IMR-90 (cell line): ENCODE results near the gene LSM14B. TPM values are rescaled to one million over a fixed set of nuclear protein-coding genes. Genes with fewer than 3 reads are reported as not detected.

Experiments used
- ATAC-seq: fragments of 200-7000 bp; cut with Tn5 transposase; 2 replicates; pipeline ENCODE4 v1.9.1; 2020; ENCODE audit warnings: low read depth, mild to moderate bottlenecking, moderate library complexity
- BruUV-seq: library from RNA; stranded (reverse); fragments of 400-500 nt; replicated peaks from 2 replicates; lab custom pipeline; 2021; lab: Mats Ljungman, UMichigan
- CTCF ChIA-PET: fragments of 300-600 bp; formaldehyde crosslinking; extraction: SDS; loops from one replicate; lab custom pipeline; 2021; ENCODE audit warnings: antibody characterized with exemption; lab: Yijun Ruan, JAX
- POLR2A ChIA-PET: fragments of 300-600 bp; sonication (Branson Sonifier 250); formaldehyde crosslinking; loops from one replicate; lab custom pipeline; 2022; ENCODE audit warnings: antibody characterized with exemption; ENCODE audit not compliant: unreplicated experiment; lab: Charles Lee
- DNase-seq: peaks from one replicate; pipeline ENCODE4 v3.0.0; 2013
- H2AFZ ChIP-seq: replicated peaks from 2 replicates; pipeline ENCODE3; 2013; ENCODE audit warnings: low read length, mild to moderate bottlenecking; ENCODE audit not compliant: poor library complexity
- H2AK5ac ChIP-seq: 2 replicates; pipeline ENCODE4 v1.6.1; 2013; ENCODE audit warnings: low read depth, low read length, inconsistent platforms
- H2AK9ac ChIP-seq: replicated peaks from 2 replicates; pipeline ENCODE3; 2013; ENCODE audit warnings: mild to moderate bottlenecking, low read depth, low read length, moderate library complexity; ENCODE audit not compliant: poor library complexity
- H2BK120ac ChIP-seq: 2 replicates; pipeline ENCODE4 v1.6.1; 2013; ENCODE audit warnings: low read depth, low read length, inconsistent platforms
- H2BK15ac ChIP-seq: 3 replicates; pipeline ENCODE4 v1.6.1; 2013; ENCODE audit warnings: low read depth, low read length, inconsistent platforms
- H2BK20ac ChIP-seq: 2 replicates; pipeline ENCODE4 v1.6.1; 2013; ENCODE audit warnings: low read depth, mild to moderate bottlenecking, inconsistent platforms, low read length, moderate library complexity
- H2BK5ac ChIP-seq: 2 replicates; pipeline ENCODE4 v1.6.1; 2013; ENCODE audit warnings: mild to moderate bottlenecking, low read depth, low read length, inconsistent platforms; ENCODE audit not compliant: poor library complexity, severe bottlenecking
- H3K14ac ChIP-seq: replicated peaks from 2 replicates; pipeline ENCODE4 v1.6.1; 2013; ENCODE audit warnings: low read depth, low read length, inconsistent platforms
- H3K18ac ChIP-seq: 2 replicates; pipeline ENCODE4 v1.6.1; 2013; ENCODE audit warnings: low read depth, low read length, control low read depth
- H3K23ac ChIP-seq: 2 replicates; pipeline ENCODE4 v1.6.1; 2013; ENCODE audit warnings: low read depth, low read length, inconsistent platforms
- H3K27ac ChIP-seq: 2 replicates; pipeline ENCODE4 v1.5.1; 2013; ENCODE audit warnings: mild to moderate bottlenecking, control low read depth, low read length; ENCODE audit not compliant: insufficient read depth
- H3K27me3 ChIP-seq: 2 replicates; pipeline ENCODE4 v1.6.1; 2013; ENCODE audit warnings: low read length; ENCODE audit not compliant: control insufficient read depth, insufficient read depth
- H3K36me3 ChIP-seq: 2 replicates; pipeline ENCODE4 v1.6.1; 2013; ENCODE audit warnings: low read length, mixed read lengths; ENCODE audit not compliant: control insufficient read depth, insufficient read depth
- H3K4ac ChIP-seq: 2 replicates; pipeline ENCODE4 v1.6.1; 2013; ENCODE audit warnings: low read depth, low read length, inconsistent platforms
- H3K4me1 ChIP-seq: 2 replicates; pipeline ENCODE4 v1.6.1; 2013; ENCODE audit warnings: low read length, mixed read lengths; ENCODE audit not compliant: control insufficient read depth, insufficient read depth
- H3K4me2 ChIP-seq: 2 replicates; pipeline ENCODE4 v1.6.1; 2013; ENCODE audit warnings: low read depth, mild to moderate bottlenecking, control low read depth, low read length, moderate library complexity
- H3K4me3 ChIP-seq: 2 replicates; pipeline ENCODE4 v1.5.1; 2013; ENCODE audit warnings: low read depth, mild to moderate bottlenecking, control low read depth, low read length, moderate library complexity; ENCODE audit not compliant: insufficient read depth
- H3K56ac ChIP-seq: 2 replicates; pipeline ENCODE4 v1.6.1; 2013; ENCODE audit warnings: low read length, inconsistent platforms; ENCODE audit not compliant: insufficient read depth; ENCODE audit errors: extremely low read depth
- H3K79me1 ChIP-seq, 2 experiments: 2 replicates each; pipeline ENCODE4 v1.6.1; 2013; ENCODE audit warnings: low read length in 2 of 2, inconsistent platforms in 1 of 2, low read depth in 1 of 2
- H3K9ac ChIP-seq: 2 replicates; pipeline ENCODE4 v1.6.1; 2013; ENCODE audit warnings: low read depth, low read length, control low read depth
- H3K9me1 ChIP-seq: 2 replicates; pipeline ENCODE4 v1.6.1; 2013; ENCODE audit warnings: low read length, inconsistent platforms; ENCODE audit not compliant: insufficient read depth
- H3K9me3 ChIP-seq: 2 replicates; pipeline ENCODE4 v1.6.1; 2013; ENCODE audit warnings: low read length; ENCODE audit not compliant: control insufficient read depth, insufficient read depth
- H4K20me1 ChIP-seq: 2 replicates; pipeline ENCODE4 v1.6.1; 2013; ENCODE audit warnings: low read length, inconsistent platforms; ENCODE audit not compliant: insufficient read depth
- H4K5ac ChIP-seq: 2 replicates; pipeline ENCODE4 v1.6.1; 2013; ENCODE audit warnings: mild to moderate bottlenecking, low read depth, low read length, control low read depth
- H4K8ac ChIP-seq, 2 experiments: 2 replicates each; pipeline ENCODE4 v1.6.1; 2013; ENCODE audit warnings: low read depth in 2 of 2, low read length in 2 of 2, control low read depth in 1 of 2, inconsistent platforms in 1 of 2
- H4K91ac ChIP-seq: 2 replicates; pipeline ENCODE4 v1.6.1; 2013; ENCODE audit warnings: low read depth, low read length, inconsistent platforms; ENCODE audit not compliant: insufficient read depth
- BHLHE40 ChIP-seq: fragments of 150-350 bp; IDR thresholded peaks from 2 replicates; pipeline ENCODE4 v1.6.1; 2016; ENCODE audit warnings: mild to moderate bottlenecking, low read depth, low read length
- CEBPB ChIP-seq: IDR thresholded peaks from 2 replicates; pipeline ENCODE4 v1.6.1; 2012; ENCODE audit warnings: low read depth, low read length, improper control_type of control experiment
- CHD1 ChIP-seq: IDR thresholded peaks from 2 replicates; pipeline ENCODE4 v1.6.1; 2012; ENCODE audit warnings: low read depth, low read length, improper control_type of control experiment
- FOS ChIP-seq: fragments of 150-350 bp; IDR thresholded peaks from 2 replicates; pipeline ENCODE4 v1.6.1; 2016; ENCODE audit warnings: low read depth, low read length
- MAZ ChIP-seq: IDR thresholded peaks from 2 replicates; pipeline ENCODE4 v1.6.1; 2012; ENCODE audit warnings: low read depth, mild to moderate bottlenecking, low read length, improper control_type of control experiment, moderate library complexity, borderline replicate concordance
- MXI1 ChIP-seq: IDR thresholded peaks from 2 replicates; pipeline ENCODE4 v1.6.1; 2012; ENCODE audit warnings: low read depth, mild to moderate bottlenecking, low read length, moderate library complexity, borderline replicate concordance
- NFE2L2 ChIP-seq: fragments of 150-350 bp; IDR thresholded peaks from 2 replicates; pipeline ENCODE4 v1.6.1; 2016; ENCODE audit warnings: low read depth, mild to moderate bottlenecking, low read length
- POLR2A ChIP-seq: IDR thresholded peaks from 2 replicates; pipeline ENCODE4 v1.6.1; 2012; ENCODE audit warnings: mild to moderate bottlenecking, low read depth, low read length
- RAD21 ChIP-seq: IDR thresholded peaks from 2 replicates; pipeline ENCODE4 v1.6.1; 2012; ENCODE audit warnings: low read length, improper control_type of control experiment
- RFX5 ChIP-seq: IDR thresholded peaks from 2 replicates; pipeline ENCODE4 v1.8.0; 2012; ENCODE audit warnings: low read depth, mild to moderate bottlenecking, low read length, moderate library complexity
- WGBS, 2 experiments: methylation state at CpG; one replicate each; pipeline versions ENCODE4 v1.1.5 to v1.1.7; 2013; ENCODE audit warnings: missing lambda C conversion rate in 2 of 2; ENCODE audit not compliant: insufficient read length in 1 of 2; ENCODE audit errors: extremely low coverage in 2 of 2; 5-methylcytosine and 5-hydroxymethylcytosine counted together
- dilution Hi-C: fragments of 300-500 bp; cut with HindIII; formaldehyde crosslinking; loops from one replicate; pipeline ENCODE4 v1.14.3; 2018; ENCODE audit warnings: low sequenced_read_pairs; ENCODE audit not compliant: unreplicated experiment
- in situ Hi-C: fragments of 300-500 bp; cut with MboI; formaldehyde crosslinking; loops from 3 replicates; pipeline ENCODE4 v1.14.3; 2019; ENCODE audit warnings: low sequenced_read_pairs, inconsistent platforms, mixed read lengths
- intact Hi-C: fragments of 100-400 bp; cut with micrococcal nuclease; formaldehyde crosslinking; loops from 2 replicates; pipeline ENCODE4 v1.10.0; 2022
- polyA plus RNA-seq, 3 experiments: library from polyadenylated mRNA; depleted of rRNA; stranded (reverse); fragments of >200 nt; gene quantifications; 2 replicates each; pipeline ENCODE4 v1.2.3, GENCODE V29; 2012; ENCODE audit warnings: low replicate concordance in 1 of 3
- total RNA-seq: library from RNA; depleted of rRNA; stranded (reverse); fragments of >200 nt; gene quantifications from 2 replicates; pipeline ENCODE4 v1.2.3, GENCODE V29; 2012
- TF ChIP-seq, protein P1 (sequence below): fragments of 150-350 bp; IDR thresholded peaks from 2 replicates; pipeline ENCODE4 v1.6.1; 2017; ENCODE audit warnings: mild to moderate bottlenecking, antibody characterized with exemption, low read length, low read depth
- TF ChIP-seq, protein P2 (sequence below): conservative IDR thresholded peaks from 2 replicates; pipeline ENCODE4 v1.5.1; 2012; ENCODE audit warnings: mild to moderate bottlenecking, low read depth, low read length, improper control_type of control experiment

LSM14B gene
- total and polyA plus RNA-seq, 2 of the 4 experiments (the other 2 are of a cell fraction) = 23.7 to 41.1 TPM

DNA sequence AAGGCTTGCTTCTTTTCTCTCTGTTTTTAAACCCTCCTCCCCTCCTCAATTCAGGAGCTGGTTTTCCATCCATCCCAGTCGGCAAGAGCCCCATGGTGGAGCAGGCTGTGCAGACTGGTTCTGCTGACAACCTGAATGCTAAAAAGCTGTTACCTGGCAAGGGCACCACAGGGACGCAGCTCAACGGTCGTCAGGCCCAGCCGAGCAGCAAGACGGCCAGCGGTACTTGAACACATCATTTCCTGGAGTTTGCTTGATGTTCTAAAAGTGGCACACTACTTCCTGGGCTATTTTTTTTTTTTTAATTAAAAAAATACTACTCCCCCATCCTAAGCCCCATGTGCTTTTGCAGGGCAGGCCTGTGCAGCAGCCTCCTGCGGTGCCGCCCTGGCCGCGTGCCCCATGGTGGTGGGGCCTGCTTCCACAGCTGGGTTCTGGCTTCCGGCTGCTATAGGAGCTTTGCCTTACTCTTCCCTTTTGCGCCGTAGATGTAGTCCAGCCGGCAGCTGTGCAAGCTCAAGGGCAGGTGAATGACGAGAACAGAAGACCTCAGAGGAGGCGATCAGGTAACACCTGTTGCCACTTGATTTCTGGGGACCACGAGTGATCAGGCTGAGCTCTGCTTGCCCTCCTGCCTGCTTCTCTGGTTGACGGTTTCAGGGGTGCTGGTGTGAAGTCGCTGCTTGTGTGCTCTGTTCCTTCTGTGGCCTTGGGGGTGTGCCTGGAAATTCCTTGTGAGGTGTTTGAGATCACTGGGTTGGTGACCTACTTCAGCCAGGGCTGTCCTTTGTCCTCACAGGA, 7.7 kb downstream of the LSM14B start:
- Histone ChIP-seq H3K4me1 (peaks cover 3% of the 10 kb centered on the region; the same call in 1 of the 2 replicates), H3K27ac (no peak overlapping the region), H3K36me3 (peaks cover 83% of the 10 kb centered on the region), H2AK5ac (no peak overlapping the region), H2BK120ac (no peak overlapping the region), H3K9me1 (peaks cover 3% of the 10 kb centered on the region; the same call in 1 of the 2 replicates), H2BK5ac (no peak overlapping the region), H2AFZ (no peak overlapping the region), H2AK9ac (peak overlapping the region; percentile 34), H3K23ac (no peak overlapping the region), H3K4me3 (no peak overlapping the region), H3K9me3 (no peaks in the 10 kb centered on the region), H4K20me1 (peaks cover 45% of the 10 kb centered on the region), H4K91ac (no peak overlapping the region), H2BK20ac (no peak overlapping the region), H2BK15ac (no peak overlapping the region), H4K8ac (no peak overlapping the region), H3K14ac (no peak overlapping the region), H3K4me2 (no peak overlapping the region), H3K9ac (no peak overlapping the region), H3K18ac (no peak overlapping the region), H3K79me1 (peaks cover 21 to 73% of the 10 kb centered on the region in 2 experiments), H3K4ac (no peak overlapping the region), H3K27me3 (no peaks in the 10 kb centered on the region), H3K56ac (no peak overlapping the region), H4K5ac (no peak overlapping the region)
- 93% methylated on average over 6 of the region's 20 CpGs; no CpG with 5 or more reads in 1 of the 2 experiments for WGBS, 2 experiments
- TF ChIP-seq BHLHE40 (no peak), CEBPB (no peak), FOS (no peak), RAD21 (no peak), CHD1 (no peak), POLR2A (no peak), MAZ (no peak), RFX5 (no peak), NFE2L2 (no peak), MXI1 (no peak)
- TF ChIP-seq, protein P1, sequence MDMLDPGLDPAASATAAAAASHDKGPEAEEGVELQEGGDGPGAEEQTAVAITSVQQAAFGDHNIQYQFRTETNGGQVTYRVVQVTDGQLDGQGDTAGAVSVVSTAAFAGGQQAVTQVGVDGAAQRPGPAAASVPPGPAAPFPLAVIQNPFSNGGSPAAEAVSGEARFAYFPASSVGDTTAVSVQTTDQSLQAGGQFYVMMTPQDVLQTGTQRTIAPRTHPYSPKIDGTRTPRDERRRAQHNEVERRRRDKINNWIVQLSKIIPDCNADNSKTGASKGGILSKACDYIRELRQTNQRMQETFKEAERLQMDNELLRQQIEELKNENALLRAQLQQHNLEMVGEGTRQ = no peak
- TF ChIP-seq, protein P2, sequence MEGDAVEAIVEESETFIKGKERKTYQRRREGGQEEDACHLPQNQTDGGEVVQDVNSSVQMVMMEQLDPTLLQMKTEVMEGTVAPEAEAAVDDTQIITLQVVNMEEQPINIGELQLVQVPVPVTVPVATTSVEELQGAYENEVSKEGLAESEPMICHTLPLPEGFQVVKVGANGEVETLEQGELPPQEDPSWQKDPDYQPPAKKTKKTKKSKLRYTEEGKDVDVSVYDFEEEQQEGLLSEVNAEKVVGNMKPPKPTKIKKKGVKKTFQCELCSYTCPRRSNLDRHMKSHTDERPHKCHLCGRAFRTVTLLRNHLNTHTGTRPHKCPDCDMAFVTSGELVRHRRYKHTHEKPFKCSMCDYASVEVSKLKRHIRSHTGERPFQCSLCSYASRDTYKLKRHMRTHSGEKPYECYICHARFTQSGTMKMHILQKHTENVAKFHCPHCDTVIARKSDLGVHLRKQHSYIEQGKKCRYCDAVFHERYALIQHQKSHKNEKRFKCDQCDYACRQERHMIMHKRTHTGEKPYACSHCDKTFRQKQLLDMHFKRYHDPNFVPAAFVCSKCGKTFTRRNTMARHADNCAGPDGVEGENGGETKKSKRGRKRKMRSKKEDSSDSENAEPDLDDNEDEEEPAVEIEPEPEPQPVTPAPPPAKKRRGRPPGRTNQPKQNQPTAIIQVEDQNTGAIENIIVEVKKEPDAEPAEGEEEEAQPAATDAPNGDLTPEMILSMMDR = no peak
- CTCF ChIA-PET = no interaction called here
- in situ Hi-C loops (loop anchor here (5.0 kb wide), 1 partner anchor 108 kb away; no protein-coding TSS in a partner anchor), intact Hi-C loops (no loop called here), dilution Hi-C loops (no loop called here)
- POLR2A ChIA-PET = no interaction called here
- no peak for ATAC-seq
- no peak for DNase-seq
- BruUV-seq = no TSS peak
